Endothelial cell of umbilical vein (primary cell): ENCODE data around the gene ARHGEF12. TPM values are rescaled to one million over a fixed set of nuclear protein-coding genes. Genes with fewer than 3 reads are reported as not detected.

Experiments used
- BruUV-seq: library from RNA; stranded (reverse); fragments of 400-500 nt; replicated peaks from 2 replicates; lab custom pipeline; 2021; lab: Mats Ljungman, UMichigan
- CTCF ChIA-PET: fragments of 300-600, 350-600 bp; sonication (Branson Sonifier 250); formaldehyde crosslinking; loops from one replicate; lab custom pipeline; 2021; ENCODE audit warnings: antibody characterized with exemption, inconsistent platforms; lab: Charles Lee
- POLR2A ChIA-PET: fragments of 300-600, 350-600 bp; sonication (Branson Sonifier 250); formaldehyde crosslinking; loops from one replicate; lab custom pipeline; 2021; ENCODE audit warnings: antibody characterized with exemption, inconsistent platforms; lab: Charles Lee
- DNase-seq: peaks from one replicate; pipeline ENCODE4 v3.0.0-alpha.2; 2011; ENCODE audit warnings: low read depth, low spot score
- FAIRE-seq: peaks from 2 replicates; lab custom pipeline; 2011; peaks lifted over from hg19 to GRCh38; lab: Jason Lieb, UNC
- H2AFZ ChIP-seq: 2 replicates; pipeline ENCODE4 v1.6.0; 2012; ENCODE audit warnings: low read depth, low read length, control low read depth, inconsistent platforms
- H3K27ac ChIP-seq: 2 replicates; pipeline ENCODE4 v1.5.1; 2011; ENCODE audit warnings: low read depth, mild to moderate bottlenecking, control low read depth, low read length, moderate library complexity; ENCODE audit not compliant: insufficient read depth
- H3K27me3 ChIP-seq, 2 experiments: 2 replicates each; pipeline versions ENCODE4 v1.6.0 to v1.6.1; 2011; ENCODE audit warnings: low read length in 2 of 2, mixed read lengths in 1 of 2; ENCODE audit not compliant: control insufficient read depth in 2 of 2, insufficient read depth in 2 of 2
- H3K36me3 ChIP-seq, 2 experiments: 2 replicates in 1 of 2; 3 replicates in 1 of 2; pipeline ENCODE4 v1.5.1; 2011; ENCODE audit warnings: low read length in 2 of 2, mild to moderate bottlenecking in 1 of 2, moderate library complexity in 1 of 2; ENCODE audit not compliant: control insufficient read depth in 2 of 2, insufficient read depth in 2 of 2; ENCODE audit errors: extremely low read depth in 1 of 2
- H3K4me1 ChIP-seq: 3 replicates; pipeline ENCODE4 v1.5.1; 2011; ENCODE audit warnings: mild to moderate bottlenecking, low read length; ENCODE audit not compliant: control insufficient read depth, insufficient read depth; ENCODE audit errors: extremely low read depth
- H3K4me2 ChIP-seq: 2 replicates; pipeline ENCODE4 v1.6.1; 2011; ENCODE audit warnings: low read length, control low read depth, mixed read lengths; ENCODE audit not compliant: insufficient read depth
- H3K4me3 ChIP-seq, 3 experiments: fragments of 200-600 bp in 1 of 3; sonication (generic), shearing (Covaris generic) in 1 of 3; replicated peaks in 1 of 3; 2 replicates each; pipeline ENCODE4 v1.5.1; 2011 to 2016; ENCODE audit warnings: control low read depth in 3 of 3, low read length in 3 of 3, mild to moderate bottlenecking in 2 of 3, inconsistent platforms in 1 of 3, low read depth in 1 of 3, moderate library complexity in 1 of 3; ENCODE audit not compliant: insufficient read depth in 1 of 3
- H3K79me2 ChIP-seq: 2 replicates; pipeline ENCODE4 v1.6.0; 2012; ENCODE audit warnings: low read length, inconsistent platforms; ENCODE audit not compliant: control insufficient read depth, insufficient read depth
- H3K9ac ChIP-seq: replicated peaks from 2 replicates; pipeline ENCODE3; 2011; ENCODE audit warnings: low read length, control low read depth; ENCODE audit not compliant: insufficient read depth; ENCODE audit errors: extremely low read depth
- H3K9me1 ChIP-seq: replicated peaks from 3 replicates; pipeline ENCODE4 v1.6.0; 2011; ENCODE audit warnings: mild to moderate bottlenecking, low read length; ENCODE audit not compliant: control insufficient read depth, insufficient read depth; ENCODE audit errors: extremely low read depth
- H3K9me3 ChIP-seq: replicated peaks from 2 replicates; pipeline ENCODE4 v1.5.1; 2012; ENCODE audit warnings: low read length, inconsistent platforms; ENCODE audit not compliant: control insufficient read depth, insufficient read depth
- H4K20me1 ChIP-seq: replicated peaks from 2 replicates; pipeline ENCODE3; 2011; ENCODE audit warnings: mild to moderate bottlenecking, low read length; ENCODE audit not compliant: control insufficient read depth, insufficient read depth; ENCODE audit errors: extremely low read depth
- FOS ChIP-seq: IDR thresholded peaks from 2 replicates; pipeline ENCODE4 v1.6.1; 2011; ENCODE audit warnings: mild to moderate bottlenecking, low read length, moderate library complexity, borderline replicate concordance; ENCODE audit not compliant: insufficient read depth
- MAX ChIP-seq: IDR thresholded peaks from 2 replicates; pipeline ENCODE4 v1.6.1; 2011; ENCODE audit not compliant: insufficient read depth, insufficient read length
- MYC ChIP-seq: IDR thresholded peaks from one replicate; pipeline ENCODE4 v1.6.1; 2011; ENCODE audit warnings: mild to moderate bottlenecking, low read depth, low read length
- POLR2AphosphoS5 ChIP-seq: IDR thresholded peaks from 2 replicates; pipeline ENCODE4 v1.6.1; 2012; ENCODE audit warnings: low read depth, mild to moderate bottlenecking, control low read depth, low read length, moderate library complexity; ENCODE audit not compliant: insufficient read depth
- dilution Hi-C: fragments of 300-500 bp; cut with MboI; formaldehyde crosslinking; loops from one replicate; pipeline ENCODE4 v1.15.0; 2019; ENCODE audit warnings: low sequenced_read_pairs; ENCODE audit not compliant: extremely low pct_ligation_motif_present
- intact Hi-C: fragments of 100-400 bp; cut with micrococcal nuclease; formaldehyde crosslinking; loops from one replicate; pipeline ENCODE4 v1.10.0; 2022
- polyA plus RNA-seq, 4 experiments: library from polyadenylated mRNA; depleted of rRNA in 3 of 4; stranded (reverse) in 3 of 4; unstranded in 1 of 4; fragments of >200 nt; gene quantifications; 2 replicates each; pipeline versions ENCODE4 v1.2.1 to v1.2.3, GENCODE V29; 2011 to 2012; ENCODE audit warnings: missing spikeins in 1 of 4
- total RNA-seq: library from RNA; stranded (reverse); gene quantifications from 2 replicates; pipeline ENCODE4 v1.2.3, GENCODE V29; 2021

Gene ARHGEF12
- total and polyA plus RNA-seq, 2 donors (not counting 3 experiments of a cell fraction or from before 2014, with no cell fraction given) = 20.9 to 125 TPM

GRCh38 chr11:120473503-120473902 is 137.3 kb downstream of the ARHGEF12 start:
- no TSS peak for BruUV-seq
- dilution Hi-C loops = no loop called here

DNA sequence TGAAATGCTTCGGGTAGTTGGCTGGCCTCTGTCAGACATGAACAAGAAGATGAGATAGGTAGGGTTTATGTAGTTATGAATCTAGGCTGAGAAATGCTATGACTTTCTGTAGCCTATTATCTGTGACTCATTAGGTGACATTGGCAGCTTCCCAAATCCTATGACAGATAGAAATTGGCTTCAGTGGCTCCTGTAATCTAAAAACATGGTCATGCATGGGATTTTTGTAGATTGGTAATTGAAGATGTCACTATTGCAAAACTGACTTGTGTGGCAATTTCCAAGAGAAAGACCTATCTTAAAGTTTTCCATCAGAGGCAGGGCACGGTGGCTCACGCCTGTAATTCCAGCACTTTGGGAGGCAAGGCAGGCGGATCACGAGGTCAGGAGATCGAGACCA is 145.9 kb downstream of the ARHGEF12 start:
- Histone ChIP-seq H4K20me1 (no peaks in the 10 kb centered on the region), H3K79me2 (no peaks in the 10 kb centered on the region), H3K27me3 (no peaks in the 10 kb centered on the region), H3K9ac (no peak overlapping the region), H3K4me2 (no peak overlapping the region), H3K9me1 (no peaks in the 10 kb centered on the region), H3K4me1 (no peaks in the 10 kb centered on the region), H3K36me3 (peaks cover 22 to 25% of the 10 kb centered on the region in 2 experiments), H3K27ac (no peak overlapping the region), H3K4me3 (no peak overlapping the region), H3K9me3 (no peaks in the 10 kb centered on the region), H2AFZ (no peak overlapping the region)
- BruUV-seq = no TSS peak
- DNase-seq (no peak), FAIRE-seq (no peak)
- intact Hi-C loops (no loop called here), dilution Hi-C loops (no loop called here)
- no peak for TF ChIP-seq POLR2AphosphoS5
- POLR2A ChIA-PET = no interaction called here
- CTCF ChIA-PET = no interaction called here

More at GRCh38 chr11:120473503-120473902, 137.3 kb downstream of the ARHGEF12 start:
- Histone ChIP-seq H3K79me2 (no peaks in the 10 kb centered on the region), H3K4me2 (no peak overlapping the region), H3K27me3 (no peaks in the 10 kb centered on the region), H3K9me3 (no peaks in the 10 kb centered on the region), H3K9ac (no peak overlapping the region), H2AFZ (no peak overlapping the region), H3K27ac (no peak overlapping the region), H4K20me1 (no peaks in the 10 kb centered on the region), H3K36me3 (peaks cover 16 to 25% of the 10 kb centered on the region in 2 experiments), H3K9me1 (no peaks in the 10 kb centered on the region), H3K4me3 (no peak overlapping the region), H3K4me1 (no peaks in the 10 kb centered on the region)
- CTCF ChIA-PET = no interaction called here
- no peak for TF ChIP-seq MAX
- no peak for TF ChIP-seq POLR2AphosphoS5
- TF ChIP-seq MYC = no peak
- TF ChIP-seq FOS = no peak
- intact Hi-C loops = no loop called here
- POLR2A ChIA-PET = no interaction called here
- DNase-seq = no peak
- no peak for FAIRE-seq
